HG03432 (cell line): ENCODE data around the gene SHC3.

ENCODE experiments used
- ATAC-seq: cut with Tn5 transposase; IDR thresholded peaks from one replicate; pipeline ENCODE4 v1.9.1; 2021; ENCODE audit warnings: mild to moderate bottlenecking, moderate library complexity; ENCODE audit not compliant: unreplicated experiment

The SHC3 gene

DNA sequence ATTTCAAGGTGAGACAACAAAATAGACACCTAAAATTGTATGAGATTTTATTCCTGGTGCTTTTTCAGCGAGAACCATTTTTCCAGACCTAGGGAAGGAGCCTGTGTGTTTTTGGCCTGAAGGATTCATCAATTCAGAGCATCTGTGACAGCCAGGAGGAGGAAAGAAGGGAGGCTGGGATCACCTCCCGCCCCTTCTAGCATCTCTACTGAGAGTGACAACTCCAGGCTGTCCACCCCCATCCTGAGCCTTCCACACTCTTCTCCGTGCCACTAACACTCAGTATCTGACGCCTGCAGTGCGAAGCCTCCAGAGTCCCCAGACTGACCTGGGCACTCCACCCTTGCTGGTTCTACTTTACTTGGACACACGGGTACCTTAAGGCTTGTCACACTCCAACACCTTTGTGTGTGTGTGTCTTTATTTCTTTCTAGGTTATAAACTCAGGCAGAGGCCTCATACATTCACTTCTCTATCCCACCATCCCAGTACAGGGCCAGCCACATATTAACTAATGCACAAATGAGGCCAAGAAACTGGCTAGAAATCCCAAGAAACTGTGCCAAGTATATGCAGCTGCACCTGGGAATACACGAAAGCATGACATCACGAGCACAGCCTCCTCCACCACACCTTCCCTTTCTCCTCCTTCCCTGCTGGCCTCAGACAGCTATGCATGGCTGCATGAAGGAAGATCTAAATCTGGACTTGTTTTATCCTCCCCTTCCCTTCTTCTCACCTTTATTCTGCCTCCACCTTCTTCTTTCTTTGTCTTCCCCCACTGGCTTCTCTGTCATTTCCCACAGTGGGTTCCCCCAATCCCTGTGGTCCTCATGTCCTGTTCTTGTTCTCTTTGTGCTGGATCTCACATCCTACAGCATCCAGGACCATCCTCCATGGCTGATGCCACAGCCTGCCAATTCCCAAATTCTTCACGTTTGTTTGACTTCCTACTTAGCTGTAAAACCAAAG, 171.3 kb downstream of the SHC3 start:
- ATAC-seq: no peak

DNA sequence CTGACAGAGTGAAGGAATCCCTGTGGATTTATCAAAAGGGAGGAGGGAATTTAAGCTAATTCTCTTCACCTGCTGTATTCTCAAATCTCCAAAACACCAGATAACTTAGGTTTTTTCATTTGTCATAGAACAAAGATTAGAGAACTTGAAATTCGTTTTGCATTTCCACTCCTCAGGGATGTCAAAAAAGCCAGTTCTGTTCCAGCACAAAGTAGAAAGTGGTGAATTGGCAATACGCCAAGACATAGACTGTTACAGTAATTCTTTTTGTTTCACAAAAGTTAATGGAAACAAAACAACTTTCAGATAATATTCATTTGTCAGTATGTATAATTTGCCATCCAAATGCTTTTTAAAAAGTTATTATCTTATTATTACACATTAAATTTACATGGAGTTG, 172.4 kb downstream of the SHC3 start:
- ATAC-seq: no peak

DNA sequence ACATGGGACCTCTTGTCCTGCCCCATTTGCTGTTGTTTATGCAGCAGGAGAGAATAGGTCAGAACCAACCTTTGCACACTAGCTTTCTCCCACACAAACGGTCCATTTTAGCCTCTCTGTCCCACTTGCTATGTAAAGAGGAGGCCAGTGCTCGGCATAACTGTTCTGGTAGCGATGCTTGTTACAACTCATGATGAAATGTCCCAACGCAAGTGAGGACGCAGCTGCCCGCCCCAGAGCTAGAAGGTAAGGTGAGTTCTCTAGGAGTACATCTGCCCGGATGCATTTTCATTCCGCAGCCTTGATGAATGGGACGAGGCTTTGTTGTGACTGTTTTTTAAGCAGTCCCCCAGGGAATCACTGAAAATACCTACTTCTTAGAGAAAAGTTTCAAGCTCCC, 173.3 kb downstream of the SHC3 start:
- ATAC-seq: no peak

DNA sequence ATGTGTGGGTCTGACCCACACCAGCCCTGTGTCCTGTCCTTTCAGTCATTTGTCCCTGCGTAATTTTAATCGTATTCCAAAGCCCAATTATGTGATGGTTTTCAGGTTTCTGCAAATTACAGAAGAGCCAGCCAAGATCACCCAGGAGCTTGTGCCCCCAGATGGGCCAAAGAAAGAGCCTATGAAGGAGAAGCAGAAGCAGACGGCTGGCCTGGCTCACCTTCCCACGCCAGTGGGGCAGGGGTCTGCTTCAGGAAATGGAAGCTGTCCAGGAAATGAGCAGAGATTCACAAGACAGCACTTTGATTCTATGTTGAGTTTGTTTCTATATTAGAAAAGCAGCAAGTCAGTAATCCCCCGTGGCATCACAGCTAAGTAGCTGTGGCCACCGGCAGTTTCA, 175.6 kb downstream of the SHC3 start:
- no peak for ATAC-seq

DNA sequence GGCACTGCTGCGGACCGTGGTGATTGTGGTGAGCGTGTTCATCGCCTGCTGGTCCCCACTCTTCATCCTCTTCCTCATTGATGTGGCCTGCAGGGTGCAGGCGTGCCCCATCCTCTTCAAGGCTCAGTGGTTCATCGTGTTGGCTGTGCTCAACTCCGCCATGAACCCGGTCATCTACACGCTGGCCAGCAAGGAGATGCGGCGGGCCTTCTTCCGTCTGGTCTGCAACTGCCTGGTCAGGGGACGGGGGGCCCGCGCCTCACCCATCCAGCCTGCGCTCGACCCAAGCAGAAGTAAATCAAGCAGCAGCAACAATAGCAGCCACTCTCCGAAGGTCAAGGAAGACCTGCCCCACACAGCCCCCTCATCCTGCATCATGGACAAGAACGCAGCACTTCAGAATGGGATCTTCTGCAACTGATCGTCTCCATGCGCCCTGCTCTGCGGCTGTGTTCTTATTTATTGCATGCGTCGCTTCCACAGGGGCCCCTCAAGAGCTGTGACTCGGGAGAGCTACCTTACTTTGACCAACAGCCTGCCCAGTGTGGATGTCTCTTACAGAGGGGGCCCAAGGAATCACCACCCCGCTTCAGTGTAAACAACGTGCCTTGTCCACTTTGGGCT, 176.6 kb downstream of the SHC3 start:
- no peak for ATAC-seq

DNA sequence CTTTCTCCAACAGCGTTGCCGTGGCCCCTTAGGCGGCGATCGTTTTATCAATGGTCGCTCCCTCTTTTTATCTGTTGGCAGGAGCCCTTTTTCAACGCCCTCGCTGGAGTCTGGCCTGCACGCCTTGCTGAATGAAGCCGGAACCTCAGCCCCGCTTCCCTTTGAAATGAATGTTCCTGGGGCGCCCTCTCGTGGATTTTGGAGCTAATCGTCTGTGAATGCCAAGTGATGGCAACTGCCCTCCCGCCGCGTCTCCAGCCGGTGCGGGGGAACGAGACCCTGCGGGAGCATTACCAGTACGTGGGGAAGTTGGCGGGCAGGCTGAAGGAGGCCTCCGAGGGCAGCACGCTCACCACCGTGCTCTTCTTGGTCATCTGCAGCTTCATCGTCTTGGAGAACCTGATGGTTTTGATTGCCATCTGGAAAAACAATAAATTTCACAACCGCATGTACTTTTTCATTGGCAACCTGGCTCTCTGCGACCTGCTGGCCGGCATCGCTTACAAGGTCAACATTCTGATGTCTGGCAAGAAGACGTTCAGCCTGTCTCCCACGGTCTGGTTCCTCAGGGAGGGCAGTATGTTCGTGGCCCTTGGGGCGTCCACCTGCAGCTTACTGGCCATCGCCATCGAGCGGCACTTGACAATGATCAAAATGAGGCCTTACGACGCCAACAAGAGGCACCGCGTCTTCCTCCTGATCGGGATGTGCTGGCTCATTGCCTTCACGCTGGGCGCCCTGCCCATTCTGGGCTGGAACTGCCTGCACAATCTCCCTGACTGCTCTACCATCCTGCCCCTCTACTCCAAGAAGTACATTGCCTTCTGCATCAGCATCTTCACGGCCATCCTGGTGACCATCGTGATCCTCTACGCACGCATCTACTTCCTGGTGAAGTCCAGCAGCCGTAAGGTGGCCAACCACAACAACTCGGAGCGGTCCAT, 177.4 kb downstream of the SHC3 start:
- ATAC-seq: peak; percentile 83

DNA sequence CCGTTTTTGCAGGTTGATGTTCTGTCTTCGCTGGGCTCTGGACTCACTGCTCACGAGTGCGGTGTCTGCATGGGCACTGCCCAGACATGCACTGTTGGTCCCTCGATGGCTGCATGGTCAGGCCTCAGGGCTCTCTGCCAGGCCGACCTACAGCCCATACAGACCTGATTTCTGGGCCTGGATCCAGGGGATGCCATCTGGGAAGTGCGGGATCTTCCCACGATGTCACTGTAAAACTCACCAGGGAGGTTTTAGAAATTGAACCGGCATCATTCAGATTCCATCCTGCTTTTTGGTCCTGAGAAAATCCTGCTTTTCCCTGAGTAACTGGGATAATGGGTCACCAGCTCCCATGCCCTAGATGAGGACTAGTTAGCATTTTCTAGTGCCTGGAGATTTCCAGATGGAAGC, 178.2 kb downstream of the SHC3 start:
- ATAC-seq: no peak

DNA sequence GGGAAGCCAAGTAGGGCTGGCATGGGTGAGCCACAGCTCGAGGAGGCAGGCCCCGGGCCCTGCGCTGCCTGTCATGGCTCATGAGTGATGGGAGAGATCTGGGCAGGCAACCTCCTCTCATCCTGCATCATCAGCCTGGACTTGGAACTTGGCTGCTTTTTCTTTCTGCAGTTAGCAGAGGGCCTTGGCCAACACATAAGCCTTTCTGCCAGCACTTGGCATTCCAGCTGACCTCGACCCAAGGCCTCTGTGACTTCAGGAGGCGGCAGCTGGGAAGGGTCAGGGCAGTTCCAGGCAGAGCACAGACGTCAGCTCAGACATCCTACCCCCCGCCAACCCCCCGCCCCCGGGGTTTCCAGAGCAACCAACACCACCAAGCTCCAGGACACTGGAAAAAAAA, 179.7 kb downstream of the SHC3 start:
- ATAC-seq: no peak

DNA sequence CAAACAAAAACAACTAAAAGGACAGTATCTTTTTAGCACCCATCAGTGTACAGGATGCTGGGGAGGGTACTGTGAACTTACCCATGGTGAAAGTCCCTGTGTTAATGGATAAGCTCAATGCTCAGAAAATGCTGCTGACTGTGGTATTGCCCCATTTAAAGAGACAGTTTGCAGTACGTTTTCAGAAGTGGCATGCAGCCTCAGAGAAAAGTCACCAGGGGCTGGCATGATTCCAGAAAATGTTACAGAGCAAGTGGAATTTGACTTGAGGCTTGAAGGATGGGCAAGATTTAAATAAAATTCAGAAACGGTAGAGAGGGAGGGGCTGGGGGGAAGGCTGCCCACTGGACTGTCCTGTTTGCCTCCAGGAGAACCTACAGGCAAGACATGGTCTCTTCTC, 180.1 kb downstream of the SHC3 start:
- no peak for ATAC-seq

DNA sequence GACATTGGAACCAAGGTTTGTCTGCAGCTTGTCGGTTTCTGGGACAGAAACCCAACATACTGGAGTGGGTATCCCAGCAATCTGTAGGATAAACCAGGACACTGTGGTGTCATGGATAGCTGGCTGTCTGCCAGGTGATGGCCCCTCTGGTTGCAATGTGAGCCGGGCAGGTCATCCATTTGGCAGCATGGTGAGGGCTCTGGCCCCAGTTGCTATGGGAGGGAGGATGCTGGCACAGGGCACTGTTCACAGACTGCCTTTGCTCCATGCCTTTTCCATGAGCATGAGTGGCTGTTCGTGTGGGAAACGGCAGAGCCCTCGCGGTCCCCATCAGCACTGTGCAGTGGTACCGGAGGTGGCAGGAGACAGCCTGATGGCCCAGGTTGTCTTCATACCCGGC, 181.0 kb downstream of the SHC3 start:
- no peak for ATAC-seq

DNA sequence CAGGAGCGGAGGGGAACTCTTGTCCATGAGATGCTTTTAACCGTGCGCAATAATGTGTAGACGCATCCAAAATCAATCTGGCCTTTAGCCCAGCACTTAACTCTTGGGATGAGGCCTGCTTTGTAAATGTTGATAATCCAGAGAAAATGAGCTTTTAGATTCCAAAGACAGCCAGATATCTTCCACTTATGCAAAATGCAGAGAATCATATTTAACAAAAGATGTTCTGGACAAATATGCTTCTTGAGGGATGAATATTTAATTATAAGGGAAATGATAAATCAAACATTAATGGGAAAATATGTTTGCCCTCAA, 181.7 kb downstream of the SHC3 start:
- no peak for ATAC-seq

DNA sequence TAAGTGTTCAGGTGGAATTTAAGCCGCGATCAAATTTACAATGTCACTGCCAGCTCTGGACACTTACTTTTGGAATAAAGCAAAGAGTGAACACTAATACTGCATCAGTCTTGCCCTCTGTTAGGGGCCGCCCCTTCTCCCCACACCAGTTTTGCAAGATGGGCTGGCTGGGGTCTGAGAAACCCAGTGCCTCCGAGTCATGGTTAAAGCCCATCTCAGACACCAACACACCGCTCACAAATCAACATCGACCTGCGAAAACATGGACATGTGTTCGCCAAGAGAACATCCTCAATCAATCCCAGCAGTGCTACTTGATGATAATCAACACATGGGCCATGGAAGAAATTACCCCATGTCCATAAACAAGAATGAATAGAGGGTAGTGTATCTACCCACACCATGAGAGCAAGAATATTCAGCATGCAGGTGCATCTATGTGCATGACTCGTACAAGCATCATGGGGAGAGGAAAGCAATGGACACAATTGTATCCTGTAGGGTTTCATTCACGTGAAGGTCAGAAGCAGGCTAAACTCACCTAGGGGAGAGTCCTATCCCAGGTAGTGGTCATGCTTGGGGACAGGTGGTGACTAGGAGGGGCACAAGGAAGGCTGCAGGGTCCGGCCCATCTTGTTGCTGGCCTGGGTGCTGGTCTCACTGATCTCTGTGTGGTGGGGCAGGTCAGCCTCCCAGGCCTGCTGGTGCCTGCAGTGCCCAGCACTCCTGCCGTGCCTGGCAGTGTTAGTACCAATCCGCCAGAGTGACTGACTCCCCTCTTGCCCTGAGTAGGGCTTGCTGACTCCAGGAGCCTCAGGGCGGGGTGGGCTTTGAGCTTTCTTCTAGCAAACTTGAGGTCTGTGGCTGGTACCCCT, 182.3 kb downstream of the SHC3 start:
- no peak for ATAC-seq

DNA sequence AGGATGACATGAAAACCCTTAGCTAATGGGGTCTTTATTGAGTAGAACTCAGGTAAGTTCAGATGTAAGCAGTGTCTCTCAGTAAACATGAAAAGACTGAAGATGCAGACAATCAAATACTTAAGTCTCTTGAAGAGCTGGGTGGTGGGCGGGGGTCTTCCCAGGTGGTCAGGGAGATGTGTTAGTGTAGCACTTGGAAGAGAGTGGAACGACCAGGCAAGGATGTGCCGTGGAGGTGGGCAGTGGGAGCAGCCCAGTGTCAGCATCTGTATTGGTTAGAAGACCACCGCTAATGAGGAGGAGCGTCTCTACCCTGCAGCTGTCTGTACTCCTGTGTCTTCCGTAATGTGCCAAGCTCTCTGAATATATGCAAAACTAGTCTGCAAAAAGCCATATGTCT, 183.0 kb downstream of the SHC3 start:
- ATAC-seq: no peak

DNA sequence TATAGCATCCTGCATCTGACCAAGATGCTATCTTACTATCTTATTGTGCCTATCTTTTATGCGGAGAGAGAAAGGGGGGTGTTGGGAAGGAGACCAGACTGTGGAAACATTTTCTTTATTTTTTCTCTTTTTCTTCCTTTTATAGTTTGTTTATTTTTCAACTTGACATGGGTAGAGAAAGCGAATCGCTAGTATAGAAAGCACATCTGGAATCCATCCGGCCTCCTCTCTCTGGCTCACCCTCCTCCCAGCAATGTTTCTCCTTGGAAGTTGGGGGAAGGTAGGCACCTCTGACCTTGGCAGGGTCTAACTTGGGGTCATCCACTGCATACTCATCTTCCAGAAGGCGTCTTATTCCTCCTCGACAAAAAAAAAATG, 183.4 kb downstream of the SHC3 start:
- ATAC-seq: no peak

DNA sequence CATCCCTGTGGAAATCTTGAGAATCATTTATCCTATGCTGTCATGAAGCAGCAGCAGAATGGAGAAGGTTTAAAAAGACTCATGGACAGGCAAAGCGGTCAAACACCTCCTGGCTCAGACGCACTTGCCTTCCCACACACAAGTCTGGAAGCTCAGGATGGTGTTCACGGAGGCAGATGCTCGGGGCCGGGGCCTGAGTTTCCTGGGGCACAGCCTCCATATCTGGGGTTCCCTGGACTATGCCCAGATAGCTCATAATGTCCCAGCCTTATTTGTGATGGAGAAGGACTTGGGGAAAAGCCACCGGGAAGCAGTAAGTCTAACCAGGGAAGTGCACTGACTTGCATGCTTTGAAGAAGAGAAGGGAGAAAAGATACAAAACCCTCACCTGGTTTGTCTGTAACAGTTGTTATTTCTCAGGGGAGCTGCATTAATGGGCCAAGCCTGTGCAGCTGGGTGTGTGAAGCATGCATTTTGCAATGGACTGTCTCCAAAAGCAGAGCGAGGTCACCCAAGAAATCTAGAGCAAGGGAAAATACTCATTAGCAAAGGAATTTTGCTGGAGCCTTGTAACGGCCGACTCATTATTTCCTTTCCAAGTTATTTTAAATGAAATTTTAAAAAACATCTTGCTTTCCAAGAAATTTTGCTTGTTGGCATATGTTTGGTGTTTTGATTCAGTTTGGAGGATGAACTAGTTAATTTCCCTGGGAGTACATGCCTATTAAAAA, 184.0 kb downstream of the SHC3 start:
- no peak for ATAC-seq

DNA sequence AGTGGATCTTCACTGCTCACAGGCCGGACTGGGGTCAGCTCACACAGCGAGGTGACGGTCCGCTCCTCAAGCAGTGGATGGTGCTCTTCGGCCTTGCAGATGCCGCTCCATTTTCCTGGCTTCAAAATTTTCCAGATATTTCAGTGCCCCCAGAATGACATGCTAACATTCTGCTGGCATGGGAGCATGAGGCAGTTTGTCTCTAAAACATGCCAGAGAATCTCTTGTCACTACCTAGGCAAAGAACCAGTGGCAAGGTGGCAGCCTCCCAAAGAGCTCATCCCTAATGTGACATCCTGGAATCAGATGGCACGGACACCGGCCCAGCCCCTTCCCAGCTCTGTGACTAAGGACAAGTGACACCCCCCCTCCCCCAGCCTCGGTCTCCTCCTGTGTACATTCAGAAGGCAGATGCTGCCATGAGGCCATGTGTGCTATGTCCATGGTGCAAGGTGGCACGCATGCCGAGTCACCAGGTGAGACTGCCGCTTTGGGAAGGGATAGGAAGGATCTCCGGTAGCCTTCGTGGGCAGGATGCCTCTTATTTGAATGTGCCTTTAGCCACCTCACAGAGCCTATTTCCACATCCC, 184.7 kb downstream of the SHC3 start:
- no peak for ATAC-seq

DNA sequence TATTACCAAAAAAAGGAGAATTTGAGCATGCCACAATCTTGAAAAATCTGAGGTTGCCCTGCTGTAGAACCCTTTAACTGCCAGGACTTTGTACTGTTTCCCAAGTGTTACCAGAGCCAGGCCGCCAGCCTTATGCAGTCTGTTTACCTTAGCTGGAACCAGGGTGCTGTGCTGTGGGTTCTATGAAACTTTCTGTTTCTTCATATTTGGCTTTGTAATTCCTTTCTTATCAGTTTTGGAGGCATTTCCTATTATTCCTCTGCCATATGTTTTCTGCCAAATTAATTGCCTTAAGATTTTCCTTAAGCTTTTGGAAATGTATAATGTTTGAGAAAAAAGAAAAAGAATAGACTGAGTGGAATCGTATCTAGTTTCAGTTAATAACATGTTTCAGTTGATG, 185.3 kb downstream of the SHC3 start:
- no peak for ATAC-seq

DNA sequence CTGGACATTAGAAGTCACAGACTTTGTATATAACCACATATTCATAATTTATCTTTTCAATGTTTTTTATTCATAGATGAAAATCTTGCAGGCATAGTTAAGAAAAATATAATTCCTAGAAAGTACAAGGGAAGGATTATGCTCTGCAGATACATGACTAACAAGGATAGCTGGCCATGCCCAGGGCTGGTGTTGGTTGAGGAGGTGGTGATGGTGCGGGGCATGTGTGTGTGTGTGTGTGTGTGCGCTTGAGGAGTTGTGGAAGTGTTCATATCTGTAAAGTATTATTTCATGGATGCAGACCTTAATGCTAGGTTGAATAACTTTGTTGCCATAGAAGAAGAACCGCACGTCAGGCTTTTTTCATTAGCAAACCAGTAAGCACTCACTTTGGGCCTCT, 186.1 kb downstream of the SHC3 start:
- ATAC-seq: no peak
